Activated T-helper 9 cell treated with anti-CD3 and anti-CD28 coated beads, Interleukin-2, amount 50 U/mL, for 16 hours (primary cell): ENCODE measurements around the gene EXOC4.

Source experiments
- DNase-seq: peaks from one replicate; pipeline ENCODE4 v3.0.0-alpha.2; 2020; ENCODE audit warnings: low read depth

The EXOC4 gene

DNA sequence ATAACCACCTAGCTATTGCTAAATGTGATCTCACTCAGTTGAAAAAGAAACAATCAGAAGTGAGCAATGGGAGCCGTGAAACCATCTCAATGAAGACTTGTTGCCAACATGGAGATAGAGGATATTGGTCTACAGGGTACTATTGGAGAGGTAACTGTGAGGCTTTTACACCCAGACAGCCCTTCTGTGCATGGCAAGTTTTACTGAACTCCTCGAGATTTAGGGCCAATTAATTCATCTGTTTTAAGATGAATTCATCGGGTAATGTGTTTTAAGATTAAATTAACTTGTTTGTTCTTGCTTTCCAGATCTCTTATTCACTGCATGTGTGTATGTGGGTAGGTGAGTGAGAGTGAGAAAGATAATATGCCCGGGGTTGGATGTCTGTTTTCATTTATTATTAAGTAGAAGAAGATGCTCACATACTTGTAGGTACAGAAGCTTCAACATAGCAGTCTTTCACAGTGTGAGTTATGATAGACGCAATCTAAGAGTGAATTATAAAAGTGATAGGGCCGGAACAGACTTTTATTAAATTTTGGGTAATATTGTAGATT is 323.8 kb downstream of the EXOC4 start:
- no peak for DNase-seq

DNA sequence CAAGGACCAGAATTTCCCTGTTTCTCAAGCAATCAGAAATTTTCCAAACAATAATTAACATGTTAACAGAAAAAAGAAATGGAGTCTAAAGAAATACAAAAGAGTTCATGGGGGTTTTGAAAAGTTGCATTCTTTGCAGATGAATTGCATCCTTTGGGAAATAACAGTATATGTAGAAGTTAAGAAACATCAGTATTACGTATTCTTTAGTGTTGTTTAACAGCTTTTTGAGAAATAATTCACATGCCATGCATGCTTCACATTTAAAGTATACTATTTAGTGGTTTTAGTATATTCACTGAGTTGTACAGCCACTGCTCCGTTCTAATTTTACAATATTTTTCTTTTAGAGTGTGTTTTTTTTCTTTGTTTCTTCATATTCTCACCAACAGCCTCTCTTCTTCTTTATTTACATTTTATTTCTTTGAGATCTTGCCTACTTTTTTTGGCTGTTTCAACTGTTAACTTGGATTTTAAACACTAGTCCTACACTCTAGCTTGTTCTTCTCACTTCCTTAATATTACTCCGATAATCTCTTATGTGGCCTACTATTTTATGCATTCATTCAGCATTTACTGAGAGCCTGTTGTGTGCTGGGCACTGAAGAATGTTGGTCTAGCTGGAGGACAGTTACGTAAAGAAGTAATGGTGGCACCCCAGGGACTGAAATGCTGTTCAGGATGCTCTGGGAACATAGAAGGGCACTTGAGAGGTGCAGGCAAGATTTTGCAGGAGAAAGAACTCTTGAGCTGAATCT is 330.1 kb downstream of the EXOC4 start:
- DNase-seq: no peak

DNA sequence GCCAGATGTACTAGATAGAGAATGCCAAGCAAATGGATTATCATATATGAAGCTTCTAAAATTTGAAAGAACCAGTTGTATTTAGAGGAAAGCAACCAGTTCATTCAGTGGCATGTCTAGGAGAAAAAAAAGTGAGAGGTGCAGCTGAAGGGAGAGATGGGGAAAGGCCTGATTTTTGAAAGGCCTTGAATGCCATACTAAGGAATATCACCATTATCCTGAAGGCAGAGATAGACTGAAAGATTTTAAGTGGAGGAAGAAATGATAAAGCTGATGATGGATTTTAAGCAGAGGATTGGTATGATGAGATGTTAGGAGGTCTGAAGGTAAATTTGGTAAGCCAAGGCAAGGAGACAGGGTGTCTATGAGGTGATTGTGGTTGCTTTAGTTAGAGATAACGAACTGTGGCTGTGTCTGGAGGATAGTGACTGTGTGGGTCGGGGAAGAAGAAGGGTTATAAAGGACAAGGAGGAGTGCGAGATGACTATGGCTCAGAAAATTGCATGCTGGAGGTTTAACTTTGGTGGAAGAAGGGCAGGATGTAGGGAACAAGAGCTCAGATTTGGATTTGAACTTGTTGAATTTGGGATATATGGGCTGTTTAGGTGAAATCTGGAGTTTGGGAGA is 330.8 kb downstream of the EXOC4 start:
- DNase-seq: no peak

DNA sequence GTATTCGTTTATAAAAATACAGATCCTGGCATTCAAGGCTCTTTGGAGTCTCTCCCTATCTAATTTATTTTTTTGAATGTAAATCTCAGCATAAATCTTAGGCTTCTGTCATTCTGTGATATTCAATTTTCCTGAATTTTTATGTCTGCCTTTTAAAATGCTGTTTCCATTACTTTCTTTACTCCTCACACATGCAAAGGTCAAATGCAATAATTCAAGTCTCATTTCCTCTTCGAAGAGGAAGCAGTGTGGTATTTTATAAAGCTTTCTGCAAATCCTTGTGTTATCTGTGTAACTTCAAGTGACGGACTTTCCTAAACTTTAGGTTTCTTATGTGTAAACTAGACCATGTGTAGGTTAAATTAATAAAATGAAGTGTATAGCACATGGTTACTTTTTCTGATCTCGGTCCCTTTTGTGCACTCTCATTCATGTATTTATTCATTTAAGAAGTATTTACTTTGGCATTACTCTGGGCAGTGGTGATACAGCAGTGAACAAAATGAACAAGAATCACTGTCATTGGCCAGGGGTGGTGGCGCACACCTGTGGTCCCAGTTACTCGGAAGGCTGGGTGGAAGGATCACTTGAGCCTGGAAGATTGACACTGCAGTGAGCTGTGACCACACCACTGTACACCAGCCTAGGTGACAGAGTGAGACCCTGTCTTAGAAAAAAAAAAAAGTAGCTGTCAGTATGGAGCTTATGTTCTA is 332.2 kb downstream of the EXOC4 start:
- DNase-seq: no peak

GRCh38 chr7:133586253-133586652 is 333.4 kb downstream of the EXOC4 start:
- no peak for DNase-seq

DNA sequence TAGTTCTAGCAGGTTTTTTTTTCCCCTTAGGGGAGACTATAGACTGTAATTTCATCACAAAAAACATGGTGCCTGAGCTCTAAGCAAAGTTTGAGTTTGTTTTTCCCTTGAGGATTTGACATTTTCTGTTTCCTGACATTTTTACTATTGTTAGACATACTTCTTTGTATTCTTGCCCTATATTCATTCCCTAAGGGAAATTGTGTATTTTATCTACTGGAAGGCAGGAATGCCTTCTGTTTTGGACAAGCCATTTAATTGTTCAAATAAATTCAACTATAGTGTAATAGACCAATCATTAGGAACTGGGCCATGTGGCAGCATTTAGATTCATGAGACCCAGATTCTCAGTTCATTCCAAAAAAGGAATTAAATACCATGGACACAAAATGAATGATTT is 335.0 kb downstream of the EXOC4 start:
- DNase-seq: no peak

- DNase-seq: no peak
Measured at GRCh38 chr7:133590795-133591194, 337.9 kb downstream of the EXOC4 start.

- no peak for DNase-seq
Measured at GRCh38 chr7:133591704-133592340, 338.9 kb downstream of the EXOC4 start.

DNA sequence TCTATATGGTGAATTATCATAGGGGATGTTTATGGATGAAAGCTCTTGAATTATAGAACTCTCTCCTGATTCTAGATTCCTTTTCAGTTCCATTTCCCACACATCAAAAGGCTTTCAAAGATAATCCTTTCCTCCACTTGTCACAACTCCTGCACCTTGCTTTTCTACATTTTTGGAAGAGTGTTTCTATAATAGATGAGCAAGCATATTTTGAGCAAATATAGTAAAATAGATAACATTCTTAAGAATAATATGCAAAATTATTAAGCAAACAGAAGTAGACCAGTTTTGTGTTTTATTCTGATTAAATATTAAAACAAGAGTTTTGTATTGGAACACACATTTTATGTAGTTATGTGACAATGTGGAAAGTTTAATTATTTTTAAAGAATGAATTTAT is 340.7 kb downstream of the EXOC4 start:
- DNase-seq: no peak

GRCh38 chr7:133601617-133602016 is 348.7 kb downstream of the EXOC4 start:
- no peak for DNase-seq

DNA sequence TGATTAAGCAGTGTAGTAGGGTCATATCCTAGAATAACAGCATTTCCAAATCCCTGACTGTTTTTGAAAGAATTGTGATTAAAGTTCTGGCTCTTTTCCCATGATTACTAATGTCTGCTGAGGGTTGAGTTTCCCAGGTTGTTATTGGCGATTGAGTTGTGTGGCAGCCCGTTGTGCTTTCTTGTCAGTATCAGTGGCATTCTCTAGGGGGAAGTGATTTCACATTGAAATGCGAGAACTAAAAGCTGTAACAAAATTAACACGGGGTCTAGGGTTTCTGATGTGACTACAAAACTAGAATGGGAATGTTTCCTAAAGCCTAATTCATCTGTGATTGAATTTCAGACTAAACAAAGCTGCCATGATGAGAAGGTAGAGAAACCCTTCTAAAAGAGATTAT is 349.4 kb downstream of the EXOC4 start:
- DNase-seq: no peak

GRCh38 chr7:133606991-133607390 is 354.1 kb downstream of the EXOC4 start:
- no peak for DNase-seq

DNA sequence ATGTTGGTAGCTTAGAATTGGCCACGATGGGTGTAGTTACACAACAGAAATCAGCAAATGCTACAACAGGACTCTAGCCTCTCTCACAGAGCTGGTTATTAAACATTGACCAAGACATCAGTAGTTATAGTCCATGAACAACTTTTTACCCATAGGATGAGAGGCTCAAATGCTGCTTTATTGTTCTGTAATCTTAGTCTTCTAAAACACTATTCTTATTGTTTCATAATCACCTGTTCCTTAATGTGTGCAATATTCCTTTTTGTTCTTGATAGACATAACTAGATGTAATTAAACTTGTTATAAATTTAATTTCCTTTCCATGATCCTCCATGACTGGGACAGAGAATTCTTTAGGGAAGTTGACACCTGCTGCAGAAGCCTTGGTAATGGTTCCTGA is 356.9 kb downstream of the EXOC4 start:
- DNase-seq: no peak

DNA sequence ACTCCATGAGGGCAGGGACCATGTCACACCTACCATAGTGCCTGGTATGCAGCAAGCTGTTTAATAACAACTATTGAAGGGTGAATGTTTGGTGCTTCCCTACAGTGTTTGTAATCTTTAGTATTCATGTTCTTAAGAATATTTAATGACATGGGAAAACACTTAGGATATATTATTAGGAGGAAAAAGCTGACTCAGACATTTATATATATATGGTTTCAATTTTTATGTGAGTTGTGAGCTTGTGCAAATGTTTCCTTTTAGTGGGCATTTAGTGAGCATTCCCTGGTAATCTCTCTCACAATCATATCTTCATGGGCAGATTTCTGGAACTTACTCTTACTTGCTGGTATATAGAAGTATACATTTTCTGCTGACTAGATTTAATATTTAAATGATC is 359.1 kb downstream of the EXOC4 start:
- DNase-seq: no peak

DNA sequence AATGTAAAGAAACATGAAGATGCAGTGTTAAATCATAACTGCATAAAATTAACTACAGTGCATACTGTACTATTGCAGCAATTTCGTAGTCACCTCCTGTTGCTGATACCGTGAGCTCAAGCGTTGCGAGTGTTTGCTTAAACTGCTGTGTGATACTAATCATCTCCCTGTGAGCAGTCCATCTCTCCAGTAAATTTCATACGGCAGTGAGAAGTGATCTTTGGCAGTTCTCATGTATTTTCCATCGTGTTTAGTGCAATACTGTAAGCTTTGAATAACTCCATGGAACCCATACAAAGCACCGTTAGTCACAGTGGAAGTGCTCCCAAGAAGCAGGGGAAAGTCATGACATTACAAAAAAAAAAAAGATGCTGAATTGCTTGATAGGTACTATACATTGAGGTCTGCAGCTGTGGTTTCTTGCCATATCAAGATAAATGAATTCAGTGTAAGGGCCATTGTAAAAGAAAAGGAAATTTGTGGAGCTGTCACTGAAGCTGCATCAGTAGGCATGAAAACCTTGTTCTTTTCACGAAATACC is 360.4 kb downstream of the EXOC4 start:
- DNase-seq: no peak

- no peak for DNase-seq
Measured at GRCh38 chr7:133614251-133614650, 361.4 kb downstream of the EXOC4 start.

- no peak for DNase-seq
Measured at GRCh38 chr7:133618970-133619369, 366.1 kb downstream of the EXOC4 start.

DNA sequence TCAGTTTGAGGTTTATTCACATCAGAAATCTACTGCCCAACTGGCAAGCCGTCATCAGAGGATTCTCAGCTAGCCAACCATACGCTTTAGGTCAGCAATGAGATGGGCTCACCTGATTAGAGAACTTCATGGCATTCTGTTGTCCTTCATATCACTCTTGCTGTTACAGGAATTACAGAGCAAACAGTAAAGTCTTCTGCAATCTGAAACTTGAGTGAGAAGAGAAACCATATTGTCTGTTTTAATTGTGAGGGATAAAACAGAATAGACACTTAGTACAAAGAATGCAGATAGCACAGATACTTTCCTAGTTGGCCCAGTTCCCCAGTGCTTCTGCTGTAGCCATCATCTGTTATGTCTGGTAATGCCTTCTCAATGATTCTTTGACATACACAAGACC is 366.6 kb downstream of the EXOC4 start:
- no peak for DNase-seq

DNA sequence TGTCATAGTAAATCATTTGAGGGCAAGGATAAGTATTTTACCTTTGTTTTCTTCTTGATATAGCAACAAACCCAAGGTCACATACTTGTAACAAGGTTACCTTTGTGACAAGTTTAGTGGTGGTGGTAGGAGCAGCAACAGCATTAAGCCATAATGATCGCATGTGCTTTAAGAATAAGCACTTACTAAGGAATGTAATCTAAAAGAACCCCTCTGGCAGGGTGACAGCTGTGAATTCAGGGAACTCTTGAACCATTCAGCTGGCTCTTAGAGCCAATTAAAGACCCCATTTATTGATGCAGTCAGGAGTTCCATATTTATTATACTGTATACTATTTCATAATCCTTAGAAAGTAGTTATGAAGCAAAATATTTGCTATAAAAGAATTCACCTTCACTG is 370.8 kb downstream of the EXOC4 start:
- no peak for DNase-seq

DNA sequence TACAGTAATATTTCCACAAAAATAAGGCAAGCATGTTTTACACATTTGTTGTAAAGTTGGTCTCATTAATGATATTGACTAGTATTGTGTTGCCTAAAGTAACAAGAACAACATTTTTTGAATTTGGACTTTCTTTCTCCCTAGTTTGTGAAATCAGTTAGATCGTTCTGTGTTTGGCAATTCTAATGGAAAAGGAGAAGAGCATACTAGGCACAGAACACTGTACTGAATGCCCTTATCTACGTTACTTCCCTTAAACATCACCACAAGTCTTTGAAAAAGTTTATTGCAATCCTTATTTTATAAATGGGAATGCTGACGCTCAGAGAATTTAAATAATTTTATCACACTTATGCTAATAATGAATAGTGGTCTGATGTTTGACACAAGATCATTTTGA is 372.2 kb downstream of the EXOC4 start:
- DNase-seq: no peak

DNA sequence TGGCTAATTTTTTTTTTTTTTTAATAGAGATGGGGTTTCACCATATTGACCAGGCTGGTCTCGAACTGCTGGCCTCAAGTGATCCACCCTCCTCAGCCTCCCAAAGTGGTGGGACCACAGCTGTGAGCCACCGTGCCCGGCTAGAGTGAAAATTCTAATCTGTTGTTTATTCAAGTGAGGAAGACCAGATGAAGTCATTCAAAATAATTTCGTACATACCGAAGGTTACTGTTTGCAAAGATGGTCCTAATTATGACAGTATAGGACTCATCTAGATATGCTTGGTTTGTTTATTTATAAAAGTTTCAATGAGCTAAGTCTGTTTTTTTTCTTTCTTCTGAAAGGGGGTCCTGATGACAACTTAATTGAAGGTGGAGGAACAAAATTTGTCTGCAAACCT is 376.8 kb downstream of the EXOC4 start:
- DNase-seq: no peak

DNA sequence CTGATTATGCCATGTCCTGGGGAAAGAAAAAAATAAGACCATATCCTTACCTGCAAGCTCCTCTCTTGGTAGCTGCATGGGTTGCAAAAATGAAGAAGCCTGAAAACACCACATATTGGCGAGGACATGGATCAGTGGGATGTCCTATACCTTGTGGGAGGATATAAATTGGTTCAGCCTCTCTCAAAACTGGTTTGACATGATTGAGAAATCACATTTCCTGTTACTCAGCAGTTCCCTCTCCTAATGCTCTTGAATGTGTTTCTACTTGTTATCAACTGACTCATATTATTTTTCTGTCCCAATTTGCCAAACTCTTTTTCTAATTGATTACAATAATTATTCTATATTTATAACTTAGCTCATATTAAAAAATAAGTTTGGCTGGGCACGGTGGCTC is 380.2 kb downstream of the EXOC4 start:
- no peak for DNase-seq
